Measurements from ENCODE around the gene DRGX. TPM values are rescaled to one million over a fixed set of nuclear protein-coding genes. Genes with fewer than 3 reads are reported as not detected.
A peak's percentile ranks its signal among the peaks of the same experiment; 100 is the strongest.

The DRGX gene
- polyA plus RNA-seq, 1 donor from 2014 or later = not detected

DNA sequence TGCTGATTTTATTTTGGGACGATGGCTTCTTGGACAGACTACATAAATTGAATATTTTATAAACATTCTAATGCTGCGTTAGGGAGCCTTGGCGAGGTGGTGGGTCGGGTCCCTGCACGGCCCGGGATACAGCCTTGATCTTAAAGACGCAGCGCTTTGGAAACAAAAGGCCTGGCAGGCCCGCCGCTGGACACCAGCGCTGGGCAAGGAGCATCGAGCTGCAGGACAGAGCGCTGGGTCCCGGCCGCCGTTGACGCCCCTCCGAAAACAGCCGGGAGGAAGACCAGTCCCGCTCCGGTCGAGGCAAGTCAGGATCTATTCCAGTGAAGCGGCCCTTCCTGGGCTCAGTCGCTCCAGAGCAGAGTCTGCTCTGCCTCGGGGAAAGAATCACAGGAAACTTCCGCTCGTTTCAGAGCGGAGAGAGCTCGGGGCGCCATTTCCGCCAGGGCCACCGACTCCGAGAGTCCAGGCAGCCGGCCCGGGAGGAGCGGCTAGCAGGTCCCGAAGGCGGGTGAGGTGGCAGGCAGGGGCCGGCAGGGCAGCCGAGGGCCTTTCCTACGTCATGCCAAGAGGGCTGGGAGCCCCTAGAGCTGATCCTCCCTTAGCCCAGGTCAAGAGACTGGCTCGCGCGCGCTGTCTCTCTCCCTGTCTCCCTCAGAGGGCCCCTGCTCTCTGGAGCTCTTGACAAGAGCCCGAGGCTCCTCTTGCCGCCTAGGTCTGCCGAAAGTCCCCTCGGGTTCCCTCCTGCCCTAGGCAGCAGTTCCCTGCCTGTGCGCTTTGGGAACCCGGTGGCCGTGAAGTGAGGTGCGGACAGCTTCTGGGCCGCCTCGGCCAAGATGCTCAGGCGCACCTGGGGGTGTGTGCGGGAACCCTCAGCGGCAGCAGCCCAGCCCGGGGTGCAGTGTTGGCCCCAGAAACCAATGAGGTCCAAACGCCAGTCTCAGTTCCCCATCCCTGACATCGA is 1.4 kb upstream of the DRGX start:
- Histone ChIP-seq H3K9ac (ENCODE audit: low read length) (no peak overlapping the region), H3K4me3 (ENCODE audit: low read length) (peak overlapping the region; percentile 63), H4K20me1 (ENCODE audit: insufficient read depth) (no peaks in the 10 kb centered on the region), H3F3A (ENCODE audit: insufficient read depth, low read length, poor library complexity, severe bottlenecking) (no peaks in the 10 kb centered on the region), H3K9me2 (ENCODE audit: insufficient read depth, low read length) (no peaks in the 10 kb centered on the region), H3K4me2 (ENCODE audit: low read length) (peak overlapping the region; percentile 54), H3K9me3 (ENCODE audit: low read length) (no peaks in the 10 kb centered on the region), H3K79me2 (replicated peaks; ENCODE audit: insufficient read depth, low read length) (no peaks in the 10 kb centered on the region), H3K27ac (ENCODE audit: low read length) (no peak overlapping the region), H3K27me3 (ENCODE audit: insufficient read depth, low read depth, low read length) (peaks cover 95% of the 10 kb centered on the region), H2AFZ (ENCODE audit: low read depth, low read length) (no peak overlapping the region), H3K36me3 (ENCODE audit: insufficient read depth, low read length) (no peaks in the 10 kb centered on the region)
- TF ChIP-seq POLR2AphosphoS5 (IDR thresholded peaks at IDR 0.05) = no peak
- TF ChIP-seq EZH2 (IDR thresholded peaks at IDR 0.05; ENCODE audit: borderline replicate concordance, insufficient read depth, low read length, poor library complexity, severe bottlenecking) = peak; percentile 53

DNA sequence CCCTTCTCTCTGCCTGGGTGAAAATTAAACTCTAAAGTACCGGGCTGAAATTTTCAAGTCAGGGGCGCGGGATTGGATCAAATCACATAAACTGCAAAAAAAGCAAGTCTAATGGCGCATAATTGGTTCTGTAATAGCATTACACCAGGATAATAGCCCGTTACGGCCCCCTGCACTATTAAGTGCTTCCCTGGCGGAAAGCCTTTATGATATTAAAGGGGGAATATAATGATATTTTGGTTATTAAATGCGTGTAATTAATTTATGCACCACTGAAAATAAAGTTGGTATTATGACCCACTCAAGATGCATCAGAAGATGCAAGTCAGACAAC is 744 bp upstream of the DRGX start:
- Histone ChIP-seq H3K36me3 (ENCODE audit: insufficient read depth, low read length) (no peaks in the 10 kb centered on the region), H3K4me3 (ENCODE audit: low read length) (peak overlapping the region; percentile 63), H3K9me2 (ENCODE audit: insufficient read depth, low read length) (no peaks in the 10 kb centered on the region), H3F3A (ENCODE audit: insufficient read depth, low read length, poor library complexity, severe bottlenecking) (no peaks in the 10 kb centered on the region), H2AFZ (ENCODE audit: low read depth, low read length) (no peak overlapping the region), H3K4me2 (ENCODE audit: low read length) (peak overlapping the region; percentile 54), H4K20me1 (ENCODE audit: insufficient read depth) (no peaks in the 10 kb centered on the region), H3K9ac (ENCODE audit: low read length) (no peak overlapping the region), H3K79me2 (replicated peaks; ENCODE audit: insufficient read depth, low read length) (no peaks in the 10 kb centered on the region), H3K9me3 (ENCODE audit: low read length) (no peaks in the 10 kb centered on the region), H3K27me3 (ENCODE audit: insufficient read depth, low read depth, low read length) (peaks cover 95% of the 10 kb centered on the region), H3K27ac (ENCODE audit: low read length) (no peak overlapping the region)
- TF ChIP-seq MXI1 (conservative IDR thresholded peaks at IDR 0.05; ENCODE audit: poor library complexity, severe bottlenecking) (no peak), SMC3 (conservative IDR thresholded peaks at IDR 0.05; ENCODE audit: poor library complexity) (no peak), POLR2AphosphoS5 (IDR thresholded peaks at IDR 0.05) (peak; percentile 3)
- TF ChIP-seq, protein P1, sequence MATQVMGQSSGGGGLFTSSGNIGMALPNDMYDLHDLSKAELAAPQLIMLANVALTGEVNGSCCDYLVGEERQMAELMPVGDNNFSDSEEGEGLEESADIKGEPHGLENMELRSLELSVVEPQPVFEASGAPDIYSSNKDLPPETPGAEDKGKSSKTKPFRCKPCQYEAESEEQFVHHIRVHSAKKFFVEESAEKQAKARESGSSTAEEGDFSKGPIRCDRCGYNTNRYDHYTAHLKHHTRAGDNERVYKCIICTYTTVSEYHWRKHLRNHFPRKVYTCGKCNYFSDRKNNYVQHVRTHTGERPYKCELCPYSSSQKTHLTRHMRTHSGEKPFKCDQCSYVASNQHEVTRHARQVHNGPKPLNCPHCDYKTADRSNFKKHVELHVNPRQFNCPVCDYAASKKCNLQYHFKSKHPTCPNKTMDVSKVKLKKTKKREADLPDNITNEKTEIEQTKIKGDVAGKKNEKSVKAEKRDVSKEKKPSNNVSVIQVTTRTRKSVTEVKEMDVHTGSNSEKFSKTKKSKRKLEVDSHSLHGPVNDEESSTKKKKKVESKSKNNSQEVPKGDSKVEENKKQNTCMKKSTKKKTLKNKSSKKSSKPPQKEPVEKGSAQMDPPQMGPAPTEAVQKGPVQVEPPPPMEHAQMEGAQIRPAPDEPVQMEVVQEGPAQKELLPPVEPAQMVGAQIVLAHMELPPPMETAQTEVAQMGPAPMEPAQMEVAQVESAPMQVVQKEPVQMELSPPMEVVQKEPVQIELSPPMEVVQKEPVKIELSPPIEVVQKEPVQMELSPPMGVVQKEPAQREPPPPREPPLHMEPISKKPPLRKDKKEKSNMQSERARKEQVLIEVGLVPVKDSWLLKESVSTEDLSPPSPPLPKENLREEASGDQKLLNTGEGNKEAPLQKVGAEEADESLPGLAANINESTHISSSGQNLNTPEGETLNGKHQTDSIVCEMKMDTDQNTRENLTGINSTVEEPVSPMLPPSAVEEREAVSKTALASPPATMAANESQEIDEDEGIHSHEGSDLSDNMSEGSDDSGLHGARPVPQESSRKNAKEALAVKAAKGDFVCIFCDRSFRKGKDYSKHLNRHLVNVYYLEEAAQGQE (IDR thresholded peaks at IDR 0.05; ENCODE audit: borderline replicate concordance) = no peak

DNA sequence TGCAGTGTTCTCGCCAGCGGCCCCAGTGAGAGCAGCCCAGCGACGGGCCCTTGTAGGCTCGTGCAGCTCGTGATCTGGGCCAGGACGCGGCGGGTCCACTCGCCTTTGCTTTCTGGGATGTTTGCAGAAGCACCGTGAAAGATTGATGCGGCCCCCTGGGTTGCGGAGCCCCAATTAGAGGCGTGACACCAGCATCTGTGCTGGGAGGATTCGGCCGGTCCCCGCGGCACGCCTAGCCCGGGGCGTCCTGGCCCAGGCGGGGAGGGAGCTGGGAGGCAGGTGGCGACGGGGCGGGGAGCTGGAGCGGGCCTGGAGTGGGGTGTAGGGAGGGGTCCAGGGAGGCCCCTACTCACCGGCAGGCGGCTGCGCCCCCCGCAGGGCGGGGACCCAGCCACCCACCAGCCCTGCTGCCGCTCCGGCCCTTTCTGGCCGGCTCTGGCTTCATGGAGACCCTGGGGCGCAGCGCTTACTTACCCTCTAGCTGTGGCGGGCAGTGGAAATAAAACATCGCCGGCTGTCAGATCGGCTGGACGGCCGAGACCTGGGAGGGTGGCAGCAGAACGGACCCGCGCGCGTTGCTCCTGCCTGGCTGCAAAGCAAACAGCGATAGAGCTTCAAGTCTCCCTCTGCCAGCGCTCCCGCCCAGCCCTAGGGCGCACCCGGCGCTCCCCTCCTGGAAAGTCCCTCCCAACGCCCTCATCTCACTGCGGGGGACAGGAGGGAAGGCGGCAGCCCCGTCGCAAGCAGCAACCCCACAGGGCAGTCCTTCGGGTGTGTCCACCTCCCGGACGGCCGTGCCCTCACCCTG is 752 bp downstream of the DRGX start:
- no peaks in the 10 kb centered on the region for H3F3A ChIP-seq (ENCODE audit: insufficient read depth, low read length, poor library complexity, severe bottlenecking)
- H3K4me2 ChIP-seq (ENCODE audit: low read length) = peak overlapping the region; percentile 16

More for the DNA sequence above, 752 bp downstream of the DRGX start:
- no peaks in the 10 kb centered on the region for H3K79me2 ChIP-seq (replicated peaks; ENCODE audit: insufficient read depth, low read length)
- H3K9ac ChIP-seq (ENCODE audit: low read length) = no peak overlapping the region
- no peaks in the 10 kb centered on the region for H3K36me3 ChIP-seq (ENCODE audit: insufficient read depth, low read length)
- H2AFZ ChIP-seq (ENCODE audit: low read depth, low read length) = no peak overlapping the region
- H3K27me3 ChIP-seq (ENCODE audit: insufficient read depth, low read depth, low read length) = peaks cover 97% of the 10 kb centered on the region
- peak overlapping the region; percentile 60 for H3K4me3 ChIP-seq (ENCODE audit: low read length)
- no peaks in the 10 kb centered on the region for H3K9me2 ChIP-seq (ENCODE audit: insufficient read depth, low read length)
- H3K9me3 ChIP-seq (ENCODE audit: low read length) = no peaks in the 10 kb centered on the region
- no peak for TF ChIP-seq MXI1 (conservative IDR thresholded peaks at IDR 0.05; ENCODE audit: poor library complexity, severe bottlenecking)
- peak; percentile 73 for TF ChIP-seq EZH2 (IDR thresholded peaks at IDR 0.05; ENCODE audit: borderline replicate concordance, insufficient read depth, low read length, poor library complexity, severe bottlenecking)
- no peaks in the 10 kb centered on the region for H4K20me1 ChIP-seq (ENCODE audit: insufficient read depth)
- no peak overlapping the region for H3K27ac ChIP-seq (ENCODE audit: low read length)
